Measurements from ENCODE around the gene ADAP2. TPM values are rescaled to one million over a fixed set of nuclear protein-coding genes. Genes with fewer than 3 reads are reported as not detected.

ADAP2 gene, protein sequence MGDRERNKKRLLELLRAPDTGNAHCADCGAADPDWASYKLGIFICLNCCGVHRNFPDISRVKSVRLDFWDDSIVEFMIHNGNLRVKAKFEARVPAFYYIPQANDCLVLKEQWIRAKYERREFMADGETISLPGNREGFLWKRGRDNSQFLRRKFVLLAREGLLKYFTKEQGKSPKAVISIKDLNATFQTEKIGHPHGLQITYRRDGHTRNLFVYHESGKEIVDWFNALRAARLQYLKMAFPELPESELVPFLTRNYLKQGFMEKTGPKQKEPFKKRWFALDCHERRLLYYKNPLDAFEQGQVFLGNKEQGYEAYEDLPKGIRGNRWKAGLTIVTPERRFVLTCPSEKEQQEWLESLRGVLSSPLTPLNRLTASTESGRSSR
- total RNA-seq: 7.9 and 12.1 TPM in 2 replicates

DNA sequence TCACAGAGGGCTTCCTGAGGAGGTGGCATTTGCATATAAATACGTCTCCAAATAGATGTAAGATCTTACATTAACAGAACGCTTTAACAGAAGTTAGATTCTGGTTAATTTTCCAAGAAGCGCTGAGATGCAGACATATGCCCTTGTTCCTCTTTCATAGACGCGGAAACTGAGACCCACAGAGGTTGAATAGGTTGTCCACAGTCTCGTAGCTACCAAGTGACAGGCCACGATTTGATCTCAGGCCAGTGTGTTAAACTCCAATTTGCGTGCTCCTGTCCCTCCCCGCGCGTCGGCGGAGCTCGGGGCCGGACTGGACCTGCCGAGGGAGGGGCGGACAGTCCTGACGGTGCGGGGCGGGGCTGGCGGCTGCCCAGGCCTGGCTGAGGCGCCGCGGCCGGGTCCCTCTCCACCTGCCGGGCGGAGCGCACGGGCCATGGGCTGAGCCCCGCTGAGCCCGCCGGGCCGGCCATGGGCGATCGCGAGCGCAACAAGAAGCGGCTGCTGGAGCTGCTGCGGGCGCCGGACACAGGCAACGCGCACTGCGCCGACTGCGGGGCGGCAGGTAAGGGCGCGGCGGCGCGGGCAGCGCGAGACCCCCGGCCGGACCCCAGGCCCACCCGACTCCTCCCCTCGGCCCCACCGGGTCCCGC is at the start of gene ADAP2:
Gene ADAP2, plus strand, starts transcription at position 402 of the 653 bp plus-strand sequence. Its CDS starts 70 bp downstream, at position 472.

GRCh38 chr17:30906101-30906911 is 15.4 kb upstream of the ADAP2 start, which contains the start of gene TEFM:
Gene TEFM, minus strand, starts transcription at chr17:30906238. Its CDS starts 40 bp downstream, at chr17:30906198.

GRCh38 chr17:30970831-30971567 is 49.3 kb downstream of the ADAP2 start, which contains the start of gene RNF135:
Gene RNF135, plus strand, starts transcription at chr17:30971039. Its CDS starts 35 bp downstream, at chr17:30971074.

Other genes with a start within 250 kb of the ADAP2 start
- 19.4 and 27.6 TPM in 2 replicates for gene CRLF3, start 97.3 kb upstream of the ADAP2 start, total RNA-seq
- gene ATAD5, start 90.0 kb upstream of the ADAP2 start, total RNA-seq: 1.1 and 5.4 TPM in 2 replicates
- 10.1 and 12.1 TPM in 2 replicates for gene TEFM, start 15.7 kb upstream of the ADAP2 start, total RNA-seq
- 8.2 and 14.1 TPM in 2 replicates for gene RNF135, start 49.1 kb downstream of the ADAP2 start, total RNA-seq
- 37.4 and 56.9 TPM in 2 replicates for gene NF1, start 173.0 kb downstream of the ADAP2 start, total RNA-seq